HepG2 (cell line): ENCODE measurements around the gene CTU2. TPM values are rescaled to one million over a fixed set of nuclear protein-coding genes. Genes with fewer than 3 reads are reported as not detected.

Source experiments
- AKAP8 ChIP-seq: sonication (generic); formaldehyde crosslinking; IDR thresholded peaks from 2 replicates; pipeline ENCODE4 v1.5.1; 2020; ENCODE audit warnings: mild to moderate bottlenecking, missing genetic modification reagents
- DR1 ChIP-seq: sonication (generic); formaldehyde crosslinking; IDR thresholded peaks from 2 replicates; pipeline ENCODE4 v1.8.0; 2021; ENCODE audit warnings: mild to moderate bottlenecking, missing genetic modification reagents, inconsistent platforms
- E2F2 ChIP-seq: sonication (generic); formaldehyde crosslinking; IDR thresholded peaks from 2 replicates; pipeline ENCODE4 v1.4.0; 2020; ENCODE audit warnings: missing genetic modification reagents, borderline replicate concordance
- FOXP1 ChIP-seq, 2 experiments: fragments of 450-650 bp in 1 of 2; IDR thresholded peaks; 2 replicates each; pipeline ENCODE4 v1.6.1; 2017 to 2018; ENCODE audit warnings: antibody characterized with exemption in 1 of 2
- GFI1 ChIP-seq: sonication (generic); formaldehyde crosslinking; IDR thresholded peaks from 2 replicates; pipeline ENCODE4 v1.5.0; 2020; ENCODE audit warnings: missing genetic modification reagents, mild to moderate bottlenecking, borderline replicate concordance
- NFIB ChIP-seq: sonication (generic); formaldehyde crosslinking; IDR thresholded peaks from 2 replicates; pipeline ENCODE4 v1.9.0; 2021; ENCODE audit warnings: missing genetic modification reagents, mild to moderate bottlenecking, borderline replicate concordance
- NR2F1 ChIP-seq, 2 experiments: fragments of 450-650 bp in 1 of 2; formaldehyde crosslinking in 1 of 2; IDR thresholded peaks; 2 replicates each; pipeline versions ENCODE4 v1.5.0 to v1.6.1; 2016 to 2020; ENCODE audit warnings: mild to moderate bottlenecking in 1 of 2, missing compliant biosample characterization in 1 of 2, missing genetic modification reagents in 1 of 2, moderate library complexity in 1 of 2
- PBX2 ChIP-seq: IDR thresholded peaks from 2 replicates; pipeline ENCODE4 v1.6.1; 2016; ENCODE audit warnings: control low read depth
- PRDM15 ChIP-seq: sonication (generic); formaldehyde crosslinking; IDR thresholded peaks from 2 replicates; pipeline ENCODE4 v1.4.0; 2020; ENCODE audit warnings: missing genetic modification reagents
- SIX4 ChIP-seq: sonication (generic); formaldehyde crosslinking; IDR thresholded peaks from 2 replicates; pipeline ENCODE4 v1.4.0; 2020; ENCODE audit warnings: missing genetic modification reagents
- SRSF1 ChIP-seq: fragments of 200-400 bp; formaldehyde crosslinking; optimal IDR thresholded peaks from 2 replicates; pipeline ENCODE3; 2017; ENCODE audit warnings: mild to moderate bottlenecking, low read depth, low read length, moderate library complexity
- ZNF33A ChIP-seq: sonication (generic); formaldehyde crosslinking; IDR thresholded peaks from 2 replicates; pipeline ENCODE4 v1.5.1; 2020; ENCODE audit warnings: missing genetic modification reagents, mild to moderate bottlenecking, moderate library complexity, borderline replicate concordance
- ZNF33B ChIP-seq: sonication (generic); formaldehyde crosslinking; IDR thresholded peaks from 2 replicates; pipeline ENCODE4 v1.5.1; 2020; ENCODE audit warnings: mild to moderate bottlenecking, missing genetic modification reagents
- ZNF615 ChIP-seq: sonication (generic); formaldehyde crosslinking; IDR thresholded peaks from 2 replicates; pipeline ENCODE4 v1.5.0; 2020; ENCODE audit warnings: mild to moderate bottlenecking, missing genetic modification reagents, borderline replicate concordance
- ZNF652 ChIP-seq: IDR thresholded peaks from 2 replicates; pipeline ENCODE4 v1.6.1; 2016; ENCODE audit warnings: low read depth, borderline replicate concordance
- ZNF687 ChIP-seq: sonication (generic); formaldehyde crosslinking; IDR thresholded peaks from 2 replicates; pipeline ENCODE4 v1.5.1; 2020; ENCODE audit warnings: mild to moderate bottlenecking, missing genetic modification reagents, moderate library complexity
- polyA plus RNA-seq, 8 experiments: library from polyadenylated mRNA; depleted of rRNA in 3 of 8; stranded (reverse) in 7 of 8; unstranded in 1 of 8; fragments of >200 nt; fragmentation: Illumina TruSeq in 4 of 8; extraction: Trizol in 4 of 8; gene quantifications; 2 replicates each; pipeline versions ENCODE4 v1.2.1 to v1.2.3, GENCODE V29; 2011 to 2016; ENCODE audit warnings: low read depth in 4 of 8, missing spikeins in 1 of 8, mixed read lengths in 1 of 8; ENCODE audit not compliant: insufficient read depth in 1 of 8
- total RNA-seq, 5 experiments: library from RNA; depleted of rRNA; stranded (reverse); fragments of >200 nt; fragmentation: Illumina TruSeq; extraction: Trizol; gene quantifications; 2 replicates each; pipeline ENCODE4 v1.2.3, GENCODE V29; 2016; ENCODE audit warnings: low read depth in 1 of 5

The CTU2 gene
- total and polyA plus RNA-seq, 2 of the 13 experiments (the other 11 are each of a cell fraction or from before 2014, with no cell fraction given) = 13.3 to 21.9 TPM

GRCh38 chr16:88662843-88663606, 43.3 kb upstream of the CTU2 start, which contains the start of gene MVD (continued):
- peak; percentile 94 for TF ChIP-seq E2F2 (CRISPR knock-in tag)
- no peak for TF ChIP-seq NFIB (CRISPR knock-in tag)
- peak; percentile 98 for TF ChIP-seq DR1 (CRISPR knock-in tag)
- TF ChIP-seq PRDM15 = peak; percentile 8; the same call in 1 of the 2 replicates
- peak; percentile 33; the same call in 1 of the 2 replicates for TF ChIP-seq SIX4 (CRISPR knock-in tag)
- 0 out of 2 replicates have a peak, but pooled peaks have one; percentile 89 for TF ChIP-seq ZNF33B (CRISPR knock-in tag)
- no peak for TF ChIP-seq ZNF615 (CRISPR knock-in tag)
- TF ChIP-seq FOXP1 (IDR thresholded peaks at IDR 0.05) = no peak
- TF ChIP-seq FOXP1 (CRISPR knock-in tag; IDR thresholded peaks at IDR 0.05) = no peak; the same call in 1 of the 2 replicates
- peak; percentile 88 for TF ChIP-seq AKAP8 (CRISPR knock-in tag)
- TF ChIP-seq NR2F1 (CRISPR knock-in tag; IDR thresholded peaks at IDR 0.05) = no peak
- peak; percentile 93 for TF ChIP-seq ZNF687 (CRISPR knock-in tag)
- no peak for TF ChIP-seq PBX2 (CRISPR knock-in tag)
- TF ChIP-seq GFI1 (CRISPR knock-in tag) = peak; percentile 84; the same call in 1 of the 2 replicates
- TF ChIP-seq SRSF1 = peak; percentile 25
- no peak for TF ChIP-seq ZNF652 (CRISPR knock-in tag)
- TF ChIP-seq ZNF33A = no peak
